Measurements from ENCODE around the gene FAM184A.

GRCh38 chr6:119105282-119105681 is 26.8 kb upstream of the FAM184A start:
- TF ChIP-seq EP300 (IDR thresholded peaks at IDR 0.05; ENCODE audit: borderline replicate concordance in 1 of 2, control insufficient read depth in 1 of 2, low read depth in 2 of 2, low read length in 2 of 2) (no peak), MAX (IDR thresholded peaks at IDR 0.05; ENCODE audit: low read depth, low read length) (no peak), CEBPZ (IDR thresholded peaks at IDR 0.05; ENCODE audit: low read depth, low read length) (no peak), FOXM1 (IDR thresholded peaks at IDR 0.05; ENCODE audit: low read depth, low read length) (no peak), FOS (IDR thresholded peaks at IDR 0.05; ENCODE audit: borderline replicate concordance, extremely low read depth, insufficient read length) (no peak), POLR2AphosphoS2 (IDR thresholded peaks at IDR 0.05; ENCODE audit: low read depth, low read length) (no peak), YY1 (IDR thresholded peaks at IDR 0.05; ENCODE audit: low read depth, low read length) (no peak), CTCF (IDR thresholded peaks at IDR 0.05 in 2 of 3, conservative IDR thresholded peaks at IDR 0.05 in 1 of 3; ENCODE audit: control insufficient read depth in 2 of 3, extremely low read depth in 1 of 3, insufficient read depth in 1 of 3, low read depth in 3 of 3, low read length in 3 of 3) (no peak), SMARCA5 (IDR thresholded peaks at IDR 0.05) (no peak), BCL11A (IDR thresholded peaks at IDR 0.05; ENCODE audit: low read depth, low read length) (no peak), POLR2A (IDR thresholded peaks at IDR 0.05; ENCODE audit: low read depth, low read length) (no peak), ATF3 (IDR thresholded peaks at IDR 0.05; ENCODE audit: borderline replicate concordance, extremely low read depth, low read depth, low read length) (no peak)

Measured in GM12878 (cell line).